ENCODE results near the gene TMC7. TPM values are rescaled to one million over a fixed set of nuclear protein-coding genes. Genes with fewer than 3 reads are reported as not detected.
A peak's percentile ranks its signal among the peaks of the same experiment; 100 is the strongest.

The TMC7 gene
- total RNA-seq, 1 donor, result under 0.01 TPM

DNA sequence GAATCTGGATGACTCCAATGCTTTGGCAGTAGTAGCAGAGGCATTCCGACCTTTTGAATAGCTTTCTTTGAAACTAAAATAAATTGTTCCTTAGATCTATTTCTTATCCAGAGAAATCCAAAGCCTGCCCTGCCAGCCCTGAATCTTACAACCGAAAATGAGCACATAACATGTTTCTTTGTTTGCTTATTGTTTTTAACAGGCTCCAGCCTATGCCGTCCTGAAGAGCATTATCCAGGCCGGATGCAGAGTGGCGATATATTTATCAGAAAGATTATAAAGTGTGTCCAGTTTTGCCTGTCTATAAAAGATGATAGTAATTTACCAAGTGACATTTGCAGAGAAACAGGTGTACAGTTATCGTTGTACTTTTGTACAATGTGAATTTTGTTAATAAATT lies 94.1 kb downstream of the TMC7 start:
- TF ChIP-seq, protein P1, sequence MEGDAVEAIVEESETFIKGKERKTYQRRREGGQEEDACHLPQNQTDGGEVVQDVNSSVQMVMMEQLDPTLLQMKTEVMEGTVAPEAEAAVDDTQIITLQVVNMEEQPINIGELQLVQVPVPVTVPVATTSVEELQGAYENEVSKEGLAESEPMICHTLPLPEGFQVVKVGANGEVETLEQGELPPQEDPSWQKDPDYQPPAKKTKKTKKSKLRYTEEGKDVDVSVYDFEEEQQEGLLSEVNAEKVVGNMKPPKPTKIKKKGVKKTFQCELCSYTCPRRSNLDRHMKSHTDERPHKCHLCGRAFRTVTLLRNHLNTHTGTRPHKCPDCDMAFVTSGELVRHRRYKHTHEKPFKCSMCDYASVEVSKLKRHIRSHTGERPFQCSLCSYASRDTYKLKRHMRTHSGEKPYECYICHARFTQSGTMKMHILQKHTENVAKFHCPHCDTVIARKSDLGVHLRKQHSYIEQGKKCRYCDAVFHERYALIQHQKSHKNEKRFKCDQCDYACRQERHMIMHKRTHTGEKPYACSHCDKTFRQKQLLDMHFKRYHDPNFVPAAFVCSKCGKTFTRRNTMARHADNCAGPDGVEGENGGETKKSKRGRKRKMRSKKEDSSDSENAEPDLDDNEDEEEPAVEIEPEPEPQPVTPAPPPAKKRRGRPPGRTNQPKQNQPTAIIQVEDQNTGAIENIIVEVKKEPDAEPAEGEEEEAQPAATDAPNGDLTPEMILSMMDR (IDR thresholded peaks at IDR 0.05; ENCODE audit: insufficient read depth, low read depth, low read length), result no peak
- no peak for DNase-seq (ENCODE audit: low read depth)
- H3K4me3 ChIP-seq (ENCODE audit: low read depth, low read length), result no peak overlapping the region

DNA sequence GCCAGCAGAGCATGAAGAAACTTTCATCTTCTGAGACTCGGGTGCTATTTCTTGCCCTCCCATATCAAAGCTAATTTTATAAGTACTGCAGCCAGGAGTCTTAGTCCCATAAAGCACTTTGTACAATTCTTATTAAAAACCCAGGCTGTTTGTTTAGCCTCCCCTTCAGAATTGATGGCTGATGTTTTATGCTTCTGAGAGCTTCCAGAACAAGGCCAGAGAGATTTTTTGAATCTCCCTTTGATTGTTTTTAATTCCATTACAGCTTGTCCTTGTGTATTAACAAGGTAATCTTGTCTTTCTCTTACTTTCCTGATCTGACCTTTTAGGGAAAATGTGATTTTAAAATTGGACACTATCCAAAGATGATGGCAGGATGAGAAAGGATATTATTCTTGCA lies 99.9 kb downstream of the TMC7 start:
- no peak for DNase-seq (ENCODE audit: low read depth)
- no peak overlapping the region for H3K4me3 ChIP-seq (ENCODE audit: low read depth, low read length)
- TF ChIP-seq, protein P1 (IDR thresholded peaks at IDR 0.05; ENCODE audit: insufficient read depth, low read depth, low read length), result no peak

DNA sequence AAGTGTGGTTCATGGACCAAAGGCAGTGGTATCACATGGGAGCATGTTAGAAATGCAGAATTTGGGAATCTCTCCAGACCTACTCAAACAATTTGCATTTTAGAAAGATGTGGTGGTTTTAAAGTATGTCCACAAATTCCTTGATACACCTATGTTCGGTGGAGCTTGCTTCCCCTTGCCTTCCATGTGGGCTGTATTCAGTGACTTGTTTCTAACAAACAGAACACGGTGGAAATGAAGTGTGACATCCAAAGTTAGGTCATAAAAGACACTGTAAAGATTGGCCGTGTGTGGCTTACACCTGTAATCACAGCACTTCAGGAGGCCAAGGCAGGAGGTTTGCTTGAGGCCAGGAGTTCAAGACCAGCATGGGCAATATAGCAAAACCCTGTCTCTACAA lies 100.4 kb downstream of the TMC7 start:
- H3K4me3 ChIP-seq (ENCODE audit: low read depth, low read length), result no peak overlapping the region
- no peak for DNase-seq (ENCODE audit: low read depth)
- TF ChIP-seq, protein P1 (IDR thresholded peaks at IDR 0.05; ENCODE audit: insufficient read depth, low read depth, low read length), result no peak

DNA sequence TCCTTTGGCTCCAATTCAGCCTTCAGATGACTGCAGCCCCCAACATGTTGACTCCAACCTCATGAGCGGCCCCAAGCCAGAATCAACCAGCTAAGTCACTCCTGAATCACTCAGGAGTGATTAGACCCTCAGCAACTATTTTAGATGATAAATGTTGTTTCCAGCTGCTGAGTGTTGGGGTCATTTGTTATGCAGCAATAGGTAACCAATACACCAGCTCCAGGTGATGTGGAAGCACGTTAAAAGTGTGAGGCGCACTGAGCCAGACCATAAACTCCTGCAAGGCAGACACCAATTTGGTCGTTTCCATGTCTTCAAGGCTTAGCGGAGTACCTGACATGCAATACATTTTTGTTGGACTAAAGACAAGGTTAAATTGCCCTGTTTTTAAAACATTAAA lies 101.1 kb downstream of the TMC7 start:
- no peak for DNase-seq (ENCODE audit: low read depth)
- TF ChIP-seq, protein P1 (IDR thresholded peaks at IDR 0.05; ENCODE audit: insufficient read depth, low read depth, low read length), result no peak
- no peak overlapping the region for H3K4me3 ChIP-seq (ENCODE audit: low read depth, low read length)

DNA sequence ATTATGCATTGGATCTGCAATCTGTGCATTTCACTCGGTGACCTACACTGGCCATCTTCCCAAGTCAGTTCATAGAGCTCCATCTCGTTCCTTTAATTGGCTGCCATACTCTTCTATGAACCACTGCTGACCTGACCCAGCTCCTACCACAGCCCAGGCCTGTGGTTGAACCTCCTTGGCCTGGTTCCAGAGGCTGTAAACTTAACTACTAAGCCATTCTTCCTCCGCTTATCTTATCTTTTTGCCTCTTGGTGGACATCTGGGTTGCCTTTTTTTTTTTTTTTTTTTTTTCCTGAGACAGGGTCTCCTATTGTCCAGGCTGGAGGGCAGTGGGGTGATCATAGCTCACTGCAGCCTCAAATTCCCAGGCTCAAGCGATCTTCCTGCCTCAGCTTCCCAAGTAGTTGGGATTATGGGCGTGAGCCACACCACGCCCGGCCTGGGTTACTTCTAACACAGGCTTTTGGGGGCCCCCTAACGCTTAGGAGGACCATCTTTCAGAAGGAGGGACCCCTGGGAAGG lies 102.0 kb downstream of the TMC7 start:
- H3K4me3 ChIP-seq (ENCODE audit: low read depth, low read length), result peak overlapping the region; percentile 58

DNA sequence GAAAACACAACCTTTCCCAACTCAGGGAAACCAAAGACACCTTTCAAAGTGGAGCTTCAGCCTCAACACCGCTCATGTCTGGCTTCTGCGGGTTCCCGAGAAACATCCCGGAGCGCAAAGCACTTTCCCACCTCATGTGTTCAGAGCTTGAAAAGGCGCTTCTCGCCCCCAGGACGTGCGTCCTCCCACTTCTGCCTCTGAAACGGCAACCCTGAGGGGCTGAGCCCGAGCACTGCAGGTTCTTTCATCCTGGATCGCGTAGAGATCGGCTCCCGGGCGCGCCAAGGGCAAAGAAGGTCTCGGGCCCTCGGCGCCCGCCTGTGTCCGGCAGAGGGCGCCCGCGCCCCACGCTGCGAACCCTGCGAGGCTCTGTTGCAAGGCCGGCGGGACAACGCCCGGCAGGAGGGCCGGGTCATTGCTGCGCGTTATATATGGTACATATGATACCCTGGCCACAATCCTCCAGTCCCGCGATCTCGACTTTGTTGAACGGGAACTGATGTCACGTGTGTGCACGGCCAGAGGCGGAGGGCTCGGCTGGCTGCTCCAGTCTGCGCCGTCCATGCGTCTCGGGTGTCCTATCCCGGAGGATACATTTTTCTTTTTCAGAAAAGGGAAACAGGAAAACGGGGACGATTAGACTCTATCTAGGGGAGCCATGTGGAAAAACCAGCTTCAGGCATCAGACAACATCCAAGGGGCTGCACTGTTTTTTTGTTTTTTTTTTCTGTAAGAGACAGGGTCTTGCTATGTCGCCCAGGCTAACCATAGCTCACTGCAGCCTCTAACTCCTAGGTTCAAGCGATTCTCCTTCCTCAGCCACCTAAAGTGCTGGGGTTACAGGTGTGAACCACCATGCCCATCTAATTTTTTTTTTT lies 102.8 kb downstream of the TMC7 start:
- TF ChIP-seq, protein P1 (IDR thresholded peaks at IDR 0.05; ENCODE audit: insufficient read depth, low read depth, low read length), result peak; percentile 98
- DNase-seq (ENCODE audit: low read depth), result peak; percentile 94
- H3K4me3 ChIP-seq (ENCODE audit: low read depth, low read length), result peak overlapping the region; percentile 58

More for the DNA sequence above, 102.0 kb downstream of the TMC7 start:
- TF ChIP-seq, protein P1 (IDR thresholded peaks at IDR 0.05; ENCODE audit: insufficient read depth, low read depth, low read length), result no peak
- DNase-seq (ENCODE audit: low read depth), result peak; percentile 89

All from fibroblast of villous mesenchyme (primary cell).